GM18505 (cell line): ENCODE data around the gene RBM18.

ENCODE experiments used
- ATAC-seq: cut with Tn5 transposase; IDR thresholded peaks from one replicate; pipeline ENCODE4 v1.9.1; 2021; ENCODE audit not compliant: unreplicated experiment
- POLR2A ChIP-seq: IDR thresholded peaks from 4 replicates; pipeline ENCODE4 v1.6.1; 2011; ENCODE audit warnings: borderline replicate concordance; ENCODE audit not compliant: insufficient read depth, insufficient read length; ENCODE audit errors: extremely low read depth

The RBM18 gene

GRCh38 chr9:122246666-122247065 is 18.0 kb downstream of the RBM18 start:
- no peak for TF ChIP-seq POLR2A
- no peak for ATAC-seq

GRCh38 chr9:122244349-122244748 is 20.3 kb downstream of the RBM18 start:
- no peak for ATAC-seq
- TF ChIP-seq POLR2A, result no peak

- TF ChIP-seq POLR2A, result no peak
- no peak for ATAC-seq
Measured at GRCh38 chr9:122239722-122240121, 24.9 kb downstream of the RBM18 start.

GRCh38 chr9:122236681-122237080 is 28.0 kb downstream of the RBM18 start:
- no peak for ATAC-seq

GRCh38 chr9:122234022-122234748 is 30.5 kb downstream of the RBM18 start:
- ATAC-seq, result no peak
- TF ChIP-seq POLR2A, result no peak

More at GRCh38 chr9:122236681-122237080, 28.0 kb downstream of the RBM18 start:
- no peak for TF ChIP-seq POLR2A

GRCh38 chr9:122232796-122233306 is 31.8 kb downstream of the RBM18 start:
- TF ChIP-seq POLR2A, result no peak
- no peak for ATAC-seq

GRCh38 chr9:122229485-122229837 is 35.2 kb downstream of the RBM18 start:
- ATAC-seq, result no peak
- TF ChIP-seq POLR2A, result no peak

- TF ChIP-seq POLR2A, result no peak
- ATAC-seq, result no peak
Measured at GRCh38 chr9:122228568-122229484, 35.8 kb downstream of the RBM18 start, which contains the start of gene LHX6. Gene LHX6, minus strand, starts transcription at chr9:122228957. Its CDS starts 217 bp downstream, at chr9:122228740.

GRCh38 chr9:122228191-122228567 is 36.5 kb downstream of the RBM18 start:
- TF ChIP-seq POLR2A, result no peak
- ATAC-seq, result no peak

GRCh38 chr9:122227575-122227900 is 37.1 kb downstream of the RBM18 start:
- no peak for ATAC-seq
- no peak for TF ChIP-seq POLR2A

- no peak for TF ChIP-seq POLR2A
- no peak for ATAC-seq
Measured at GRCh38 chr9:122226758-122227574, 37.7 kb downstream of the RBM18 start.

GRCh38 chr9:122226142-122226757 is 38.4 kb downstream of the RBM18 start:
- no peak for TF ChIP-seq POLR2A
- ATAC-seq, result no peak
